GM12892 (cell line): ENCODE measurements around the gene ZNF496.

Experiments used
- POLR2A ChIP-seq: IDR thresholded peaks from 2 replicates; pipeline ENCODE4 v1.6.1; 2011; ENCODE audit warnings: low read depth, low read length, control low read depth
- POLR2AphosphoS5 ChIP-seq: IDR thresholded peaks from 2 replicates; pipeline ENCODE4 v1.6.1; 2011; ENCODE audit warnings: low read depth, low read length, control low read depth

- TF ChIP-seq POLR2AphosphoS5 (no peak), POLR2A (no peak)
Observed at GRCh38 chr1:247298124-247298481, 33.6 kb downstream of the ZNF496 start.
